GM19351 (cell line): ENCODE data around the gene UTF1.

Experiments
- ATAC-seq: cut with Tn5 transposase; IDR thresholded peaks from one replicate; pipeline ENCODE4 v1.9.1; 2021; ENCODE audit warnings: mild to moderate bottlenecking, moderate library complexity; ENCODE audit not compliant: unreplicated experiment

Gene UTF1, protein sequence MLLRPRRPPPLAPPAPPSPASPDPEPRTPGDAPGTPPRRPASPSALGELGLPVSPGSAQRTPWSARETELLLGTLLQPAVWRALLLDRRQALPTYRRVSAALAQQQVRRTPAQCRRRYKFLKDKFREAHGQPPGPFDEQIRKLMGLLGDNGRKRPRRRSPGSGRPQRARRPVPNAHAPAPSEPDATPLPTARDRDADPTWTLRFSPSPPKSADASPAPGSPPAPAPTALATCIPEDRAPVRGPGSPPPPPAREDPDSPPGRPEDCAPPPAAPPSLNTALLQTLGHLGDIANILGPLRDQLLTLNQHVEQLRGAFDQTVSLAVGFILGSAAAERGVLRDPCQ

DNA sequence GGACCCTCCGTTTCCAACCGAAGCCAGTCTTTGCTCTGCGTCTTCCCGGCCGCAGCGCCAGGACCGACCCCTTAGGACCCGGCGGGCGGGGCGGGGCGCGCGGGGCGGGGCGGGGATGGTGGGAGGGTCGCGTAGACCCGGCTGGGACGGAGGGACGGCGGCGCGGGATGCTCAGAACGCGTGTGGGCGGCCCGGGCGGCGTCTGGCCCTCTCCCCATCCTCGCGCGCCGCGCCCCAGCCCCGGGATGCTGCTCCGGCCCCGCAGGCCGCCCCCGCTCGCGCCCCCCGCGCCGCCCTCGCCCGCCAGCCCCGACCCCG lies at the start of gene UTF1:
Gene UTF1, plus strand, starts transcription at position 174 of the 318 bp plus-strand sequence. Its CDS starts 72 bp downstream, at position 246.
- no peak for ATAC-seq

- no peak for ATAC-seq
Measured at GRCh38 chr10:133180965-133181639, 48.9 kb upstream of the UTF1 start.

- no peak for ATAC-seq
Measured at GRCh38 chr10:133182190-133182589, 47.8 kb upstream of the UTF1 start.

DNA sequence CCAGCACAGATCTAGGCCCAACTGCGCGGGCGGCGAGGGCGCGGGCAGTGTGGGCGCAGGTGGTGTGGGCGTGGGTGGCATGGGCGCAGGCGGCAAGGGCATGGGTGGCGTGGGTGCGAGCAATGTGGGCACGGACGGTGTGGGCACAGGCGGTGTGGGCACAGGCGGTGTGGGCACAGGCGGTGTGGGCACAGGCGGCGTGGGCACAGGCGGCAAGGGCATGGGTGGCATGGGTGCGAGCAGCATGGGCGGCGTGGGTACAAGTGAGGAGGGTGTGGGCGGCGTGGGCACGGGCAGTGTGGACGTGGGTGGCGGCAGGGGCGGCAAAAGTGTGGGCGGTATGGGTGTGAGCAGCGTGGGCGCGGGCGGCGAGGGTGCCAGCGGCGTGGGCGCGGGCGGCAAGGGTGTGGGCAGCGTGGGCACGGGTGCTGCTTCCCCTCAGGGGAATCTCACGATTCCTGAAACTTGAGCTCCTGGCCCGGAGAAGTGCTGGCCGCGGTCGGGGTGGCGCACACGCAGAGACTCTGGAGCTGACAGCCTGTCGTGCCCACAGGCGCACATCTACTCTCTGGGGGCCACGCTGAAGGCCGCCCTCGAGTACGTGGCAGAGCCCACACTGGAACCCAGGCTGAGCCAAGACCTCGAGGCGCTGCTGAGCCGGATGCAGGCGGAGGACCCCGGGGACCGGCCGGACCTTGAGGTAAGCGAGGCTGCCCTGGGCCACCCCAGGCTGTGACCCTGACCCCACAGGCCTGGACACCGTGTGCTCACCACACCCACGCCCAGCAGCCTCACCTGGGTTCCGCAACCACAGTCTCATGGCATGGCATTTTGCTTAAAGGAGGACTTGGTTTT lies 47.0 kb upstream of the UTF1 start:
- no peak for ATAC-seq

DNA sequence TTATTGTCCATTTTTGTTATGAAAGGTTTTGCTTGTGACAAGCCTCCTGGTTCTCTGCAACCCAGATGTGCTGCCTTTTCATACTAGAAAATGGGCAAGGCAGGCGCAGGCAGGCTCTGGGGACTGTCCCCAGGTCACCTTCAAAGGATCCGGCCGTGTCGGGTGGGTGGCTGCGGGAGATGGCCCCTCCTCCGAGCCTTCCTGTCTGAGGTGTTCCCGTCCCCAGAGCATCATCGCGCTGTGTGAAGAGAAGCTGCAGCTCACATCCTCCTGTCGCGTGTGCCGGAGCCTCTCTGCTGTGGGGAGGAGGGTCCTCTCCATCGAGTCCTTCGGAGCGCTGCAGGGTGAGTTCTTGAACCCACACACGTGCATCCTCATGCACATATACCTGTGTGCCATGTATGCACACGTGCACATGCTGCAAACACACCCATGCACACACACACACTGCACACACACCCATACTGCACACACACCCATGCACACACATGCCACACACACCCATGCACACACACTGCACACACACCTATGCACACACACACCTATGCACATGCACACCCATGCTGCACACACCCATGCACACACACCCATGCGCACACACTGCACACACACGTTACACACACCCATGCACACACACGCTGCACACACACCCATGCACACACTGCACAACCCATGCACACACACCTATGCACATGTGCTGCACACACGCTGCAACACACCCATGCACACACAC lies 46.2 kb upstream of the UTF1 start:
- no peak for ATAC-seq

DNA sequence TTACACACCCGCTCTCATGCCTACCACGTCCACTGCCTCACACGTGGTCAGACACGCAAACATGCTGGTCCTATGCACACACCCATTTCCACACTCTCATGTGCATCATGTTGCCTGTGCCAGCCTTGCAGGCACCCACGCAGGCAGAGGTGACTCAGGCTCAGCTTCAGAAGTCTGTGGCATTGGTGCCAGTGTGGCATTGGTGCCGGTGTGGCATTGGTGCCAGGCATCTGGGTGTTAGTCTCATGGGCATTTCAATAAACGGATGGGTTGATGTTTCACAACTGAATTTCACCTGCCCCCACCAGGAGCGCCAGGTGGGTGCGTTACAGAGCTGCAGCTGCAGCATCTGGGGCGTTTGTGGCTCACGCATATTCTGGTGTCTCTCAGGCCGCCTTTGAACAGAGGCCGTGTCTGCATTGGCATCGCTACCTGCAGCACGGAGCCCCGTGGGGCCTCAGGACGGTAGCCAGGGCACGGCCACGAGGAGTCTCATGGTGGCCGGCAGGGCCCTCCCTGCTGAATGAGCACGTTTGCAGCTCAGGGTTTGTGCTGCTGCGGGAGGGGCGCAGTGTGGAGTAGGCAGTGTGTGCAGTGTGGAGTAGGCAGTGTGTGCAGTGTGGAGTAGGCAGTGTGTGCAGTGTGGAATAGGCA lies 45.3 kb upstream of the UTF1 start:
- no peak for ATAC-seq

DNA sequence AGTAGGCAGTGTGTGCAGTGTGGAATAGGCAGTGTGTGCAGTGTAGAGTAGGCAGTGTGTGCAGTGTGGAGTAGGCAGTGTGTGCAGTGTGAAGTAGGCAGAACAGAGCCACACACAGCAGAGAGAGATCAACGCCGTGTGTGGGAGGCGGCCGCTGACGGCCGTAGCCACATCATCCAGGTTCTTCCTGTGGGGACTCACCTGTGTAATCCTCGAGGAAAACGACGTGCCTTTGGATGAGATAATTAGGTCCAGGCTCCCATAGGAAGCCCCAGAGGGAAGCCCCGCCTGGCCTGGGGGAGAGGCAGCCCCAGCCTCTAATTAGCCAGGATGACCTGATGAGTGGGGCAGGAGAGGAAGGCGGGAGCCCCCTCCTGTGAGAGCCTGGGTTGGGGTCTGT lies 44.6 kb upstream of the UTF1 start:
- ATAC-seq = no peak

DNA sequence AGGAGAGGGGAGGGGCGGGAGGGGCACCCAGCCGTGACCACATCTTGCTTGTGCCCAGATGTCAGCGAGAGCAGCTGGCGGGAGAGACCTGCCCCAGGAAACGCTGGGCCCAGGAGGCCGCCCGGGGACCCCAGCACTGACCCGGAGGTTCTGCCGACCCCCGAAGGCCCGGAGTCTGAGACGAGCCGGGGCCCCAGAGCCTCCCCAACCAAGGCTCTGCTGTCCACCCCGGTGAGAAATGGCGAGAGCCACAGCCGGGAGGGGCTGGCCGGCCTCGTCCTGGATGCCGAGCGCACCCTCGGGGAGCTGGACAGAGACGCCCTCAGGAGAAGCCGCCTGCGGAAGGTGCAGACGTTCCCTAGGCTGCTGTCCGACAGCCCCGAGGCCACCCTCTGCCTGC lies 44.1 kb upstream of the UTF1 start:
- no peak for ATAC-seq

- ATAC-seq = no peak
Measured at GRCh38 chr10:133186416-133187090, 43.5 kb upstream of the UTF1 start.

DNA sequence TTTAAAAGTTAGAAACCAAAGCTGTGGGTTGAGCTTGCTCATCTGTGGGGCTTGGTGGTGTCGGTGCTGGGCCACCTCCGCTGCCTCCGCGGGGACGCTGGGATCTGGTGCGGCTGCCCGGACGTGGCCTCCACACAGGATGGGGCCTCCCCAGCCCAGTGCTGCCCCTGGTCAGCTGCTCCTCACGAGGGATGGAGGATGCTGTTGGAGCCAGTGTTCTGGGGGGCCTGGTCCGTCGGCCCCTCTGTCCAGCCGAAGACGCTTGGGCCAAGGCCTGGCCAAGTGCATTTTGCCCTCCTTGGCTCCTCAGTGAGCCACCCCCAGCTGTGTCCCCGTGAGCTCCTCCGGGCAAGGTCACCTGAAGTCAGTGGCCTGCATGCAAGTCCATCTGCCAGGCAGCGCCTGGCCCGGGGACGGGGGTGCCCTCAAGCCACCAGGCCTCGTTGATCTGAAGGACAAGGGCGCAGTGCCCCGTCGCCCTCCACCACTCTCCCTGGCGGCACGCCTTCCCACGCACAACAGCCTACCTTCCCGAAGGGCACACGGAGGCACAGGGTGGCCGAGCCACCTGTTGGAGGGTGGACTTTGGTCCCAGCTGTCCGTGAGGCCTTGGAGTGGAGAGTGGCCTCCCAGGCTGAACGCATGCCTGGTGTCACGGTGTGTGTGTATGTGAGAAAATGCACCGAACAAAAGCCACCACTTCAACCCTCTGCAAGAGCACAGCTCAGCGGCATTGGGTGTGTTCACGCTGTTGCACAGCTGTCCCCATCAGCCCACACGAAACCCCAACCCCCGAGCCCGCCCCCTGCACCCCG lies 42.7 kb upstream of the UTF1 start:
- no peak for ATAC-seq

- no peak for ATAC-seq
Measured at GRCh38 chr10:133187906-133188681, 41.9 kb upstream of the UTF1 start.

GRCh38 chr10:133189256-133189655 lies 40.8 kb upstream of the UTF1 start:
- no peak for ATAC-seq

DNA sequence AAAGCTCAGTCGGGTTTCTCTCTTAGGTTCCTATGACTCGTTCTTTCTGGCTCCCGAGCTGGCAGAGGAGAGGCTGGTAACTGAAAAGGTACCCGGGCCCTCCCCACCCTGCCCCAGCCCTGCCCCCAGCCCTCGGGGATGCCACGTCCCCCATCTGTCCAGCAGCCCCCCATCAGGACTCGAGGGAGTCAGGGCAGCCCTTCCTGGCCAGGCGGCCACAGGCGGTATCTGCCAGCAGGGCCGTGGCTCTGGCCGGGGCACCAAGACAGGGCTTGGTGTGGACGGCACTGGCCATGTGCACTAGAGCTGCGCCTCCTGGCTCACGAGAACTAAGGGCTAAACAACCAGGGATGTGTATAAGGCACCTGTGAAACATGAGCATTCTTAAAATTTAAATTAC lies 40.3 kb upstream of the UTF1 start:
- no peak for ATAC-seq

DNA sequence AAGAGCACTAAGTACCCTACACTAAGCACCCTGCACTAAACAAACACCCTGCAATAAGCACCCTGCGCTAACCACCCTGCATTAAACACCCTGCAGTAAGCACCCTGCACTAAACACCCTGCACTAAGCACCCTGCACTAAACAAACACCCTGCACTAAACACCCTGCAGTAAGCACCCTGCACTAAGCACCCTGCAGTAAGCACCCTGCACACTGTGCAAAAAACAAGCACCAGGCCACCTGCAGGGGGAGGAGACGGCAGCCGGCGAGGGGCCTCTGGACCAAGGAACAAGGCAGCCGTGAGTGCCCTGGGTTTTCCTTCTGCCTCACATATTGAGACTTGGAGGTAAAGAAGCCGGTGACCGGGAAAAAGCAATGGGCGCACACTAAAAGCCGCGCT lies 39.8 kb upstream of the UTF1 start:
- ATAC-seq = no peak

GRCh38 chr10:133191651-133192050 lies 38.4 kb upstream of the UTF1 start:
- no peak for ATAC-seq

DNA sequence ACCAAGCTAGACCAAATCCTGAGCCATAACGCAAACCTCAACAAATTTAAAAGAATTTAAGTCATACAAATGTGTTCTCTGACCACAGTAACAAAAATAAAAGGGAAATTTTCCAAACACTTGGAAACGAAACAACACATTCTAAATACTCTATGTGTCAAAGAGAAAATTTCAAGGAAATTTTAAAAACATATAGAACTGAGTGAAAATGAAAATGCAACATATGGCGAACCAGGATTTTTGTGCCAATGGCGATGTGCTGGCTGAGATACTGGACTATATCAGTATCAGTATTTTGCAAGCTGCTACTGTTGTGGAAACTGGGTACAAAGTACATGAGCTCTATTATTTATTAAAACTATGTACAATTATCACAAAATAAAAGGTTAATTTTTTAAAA lies 35.9 kb upstream of the UTF1 start:
- no peak for ATAC-seq

- ATAC-seq = no peak
Measured at GRCh38 chr10:133195096-133195495, 34.9 kb upstream of the UTF1 start.

DNA sequence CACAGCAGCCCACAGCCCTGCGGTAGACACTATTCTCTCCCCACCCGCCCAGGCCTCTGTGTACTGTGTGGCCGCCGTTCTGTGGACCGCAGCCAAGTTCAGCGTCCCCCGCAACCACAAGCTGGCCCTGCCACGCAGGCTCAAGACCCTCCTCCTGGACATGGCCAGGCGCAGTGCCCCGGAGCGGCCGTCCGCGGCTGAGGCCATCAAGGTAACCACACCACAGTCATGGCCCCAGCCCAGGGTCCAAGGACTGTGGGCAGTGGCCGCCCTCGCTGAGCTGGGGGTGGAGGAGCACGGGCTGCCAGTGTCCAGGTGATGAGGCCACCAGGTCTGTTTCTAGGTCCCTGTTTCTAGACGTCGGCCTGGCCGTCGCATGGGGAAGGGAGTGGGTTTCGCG lies 34.4 kb upstream of the UTF1 start:
- no peak for ATAC-seq
